Trophoblast cell (in vitro differentiated cells and primary cell): ENCODE data around the gene UPF2.
"Not testable (repeated sequence)": the region's sequence is repeated elsewhere in the genome, so short reads cannot be mapped to it uniquely, and the experiment has no call there.

ENCODE experiments used
- DNase-seq, 2 donors: peaks; one replicate each; pipeline ENCODE4 v3.0.0-alpha.2; 2016
- H2AFZ ChIP-seq: 2 replicates; pipeline ENCODE4 v1.6.1; 2013; ENCODE audit warnings: low read length, moderate library complexity, mild to moderate bottlenecking; ENCODE audit not compliant: insufficient read depth, poor library complexity
- H2AK5ac ChIP-seq: 2 replicates; pipeline ENCODE4 v1.6.1; 2013; ENCODE audit warnings: mild to moderate bottlenecking, low read length
- H2BK120ac ChIP-seq: 2 replicates; pipeline ENCODE4 v1.6.1; 2013; ENCODE audit warnings: low read length, mild to moderate bottlenecking, moderate library complexity; ENCODE audit not compliant: insufficient read depth, poor library complexity
- H2BK12ac ChIP-seq: 2 replicates; pipeline ENCODE4 v1.6.1; 2013; ENCODE audit warnings: mild to moderate bottlenecking, low read length, moderate library complexity
- H2BK5ac ChIP-seq: 2 replicates; pipeline ENCODE4 v1.6.1; 2013; ENCODE audit warnings: low read length, low read depth, moderate library complexity, mild to moderate bottlenecking; ENCODE audit not compliant: poor library complexity
- H3K14ac ChIP-seq: 2 replicates; pipeline ENCODE4 v1.6.1; 2013; ENCODE audit warnings: mild to moderate bottlenecking, low read length
- H3K18ac ChIP-seq: 2 replicates; pipeline ENCODE4 v1.6.1; 2013; ENCODE audit warnings: mild to moderate bottlenecking, low read length
- H3K23ac ChIP-seq: 2 replicates; pipeline ENCODE4 v1.6.1; 2013; ENCODE audit warnings: low read length
- H3K27ac ChIP-seq: 2 replicates; pipeline ENCODE4 v1.5.1; 2013; ENCODE audit warnings: low read depth, mild to moderate bottlenecking, inconsistent platforms, low read length, moderate library complexity
- H3K27me3 ChIP-seq: 2 replicates; pipeline ENCODE4 v1.6.1; 2013; ENCODE audit warnings: inconsistent platforms, mild to moderate bottlenecking, low read length, moderate library complexity; ENCODE audit not compliant: insufficient read depth
- H3K36me3 ChIP-seq, 2 experiments: 1 replicate in 1 of 2; 2 replicates in 1 of 2; pipeline ENCODE4 v1.6.1; 2013; ENCODE audit warnings: low read length in 2 of 2, mild to moderate bottlenecking in 2 of 2, moderate library complexity in 1 of 2; ENCODE audit not compliant: insufficient read depth in 2 of 2, control insufficient read depth in 1 of 2
- H3K4ac ChIP-seq: 2 replicates; pipeline ENCODE4 v1.6.1; 2013; ENCODE audit warnings: low read depth, mild to moderate bottlenecking, low read length, moderate library complexity
- H3K4me1 ChIP-seq, 2 experiments: 1 replicate in 1 of 2; 2 replicates in 1 of 2; pipeline ENCODE4 v1.6.1; 2013; ENCODE audit warnings: low read length in 2 of 2, mild to moderate bottlenecking in 2 of 2, moderate library complexity in 1 of 2; ENCODE audit not compliant: insufficient read depth in 2 of 2, control insufficient read depth in 1 of 2
- H3K4me2 ChIP-seq: 2 replicates; pipeline ENCODE4 v1.6.1; 2013; ENCODE audit warnings: inconsistent platforms, mild to moderate bottlenecking, low read length, moderate library complexity
- H3K4me3 ChIP-seq: 2 replicates; pipeline ENCODE4 v1.5.1; 2013; ENCODE audit warnings: mild to moderate bottlenecking, low read depth, low read length, inconsistent platforms
- H3K79me1 ChIP-seq: one replicate; pipeline ENCODE4 v1.6.1; 2013; ENCODE audit warnings: low read length
- H3K79me2 ChIP-seq: 2 replicates; pipeline ENCODE4 v1.6.1; 2013; ENCODE audit warnings: low read length, mild to moderate bottlenecking; ENCODE audit not compliant: control insufficient read depth, insufficient read depth, poor library complexity
- H3K9ac ChIP-seq: 2 replicates; pipeline ENCODE4 v1.6.1; 2013; ENCODE audit warnings: mild to moderate bottlenecking, low read length
- H3K9me3 ChIP-seq: 2 replicates; pipeline ENCODE4 v1.6.1; 2013; ENCODE audit warnings: low read depth, mild to moderate bottlenecking, control low read depth, inconsistent platforms, low read length; ENCODE audit not compliant: insufficient read depth
- H4K12ac ChIP-seq: 2 replicates; pipeline ENCODE4 v1.6.1; 2013; ENCODE audit warnings: low read depth, mild to moderate bottlenecking, low read length, moderate library complexity
- H4K8ac ChIP-seq: 2 replicates; pipeline ENCODE4 v1.6.1; 2013; ENCODE audit warnings: low read depth, mild to moderate bottlenecking, low read length, moderate library complexity
- H4K91ac ChIP-seq: one replicate; pipeline ENCODE4 v1.6.1; 2013; ENCODE audit warnings: low read depth, mild to moderate bottlenecking, low read length, moderate library complexity
- WGBS: extraction: QIAGEN DNeasy Blood & Tissue Kit; methylation state at CpG from one replicate; pipeline ENCODE4 v1.1.7; 2013; ENCODE audit warnings: missing lambda C conversion rate; ENCODE audit not compliant: insufficient read length, insufficient coverage; ENCODE audit errors: extremely low coverage; 5-methylcytosine and 5-hydroxymethylcytosine counted together

UPF2 gene

GRCh38 chr10:12071441-12071840 is 28.8 kb upstream of the UPF2 start:
- not testable (repeated sequence) for DNase-seq, H4K8ac ChIP-seq, H3K4me2 ChIP-seq, H2AK5ac ChIP-seq, H3K36me3 ChIP-seq, H3K27me3 ChIP-seq, H3K27ac ChIP-seq, H2AFZ ChIP-seq, H2BK120ac ChIP-seq, H4K12ac ChIP-seq, H2BK5ac ChIP-seq, H3K4me3 ChIP-seq, H2BK12ac ChIP-seq, H3K9me3 ChIP-seq, H3K9ac ChIP-seq, H3K14ac ChIP-seq, H3K4ac ChIP-seq, H3K18ac ChIP-seq, H3K79me2 ChIP-seq, H3K23ac ChIP-seq, H4K91ac ChIP-seq, H3K79me1 ChIP-seq, H3K4me1 ChIP-seq
- no CpG with 5 or more reads among the region's 15 CpGs for WGBS

- peak within 1 kb of the TSS; percentile 69 for H3K27ac ChIP-seq
- no peaks in the 10 kb centered on the region for H3K27me3 ChIP-seq
- peak within 1 kb of the TSS; percentile 93 for H3K4ac ChIP-seq
- no peaks in the 10 kb centered on the region for H3K36me3 ChIP-seq
- peak; percentile 99 to 100 for DNase-seq
- H4K8ac ChIP-seq: peak within 1 kb of the TSS; percentile 82
- H2BK12ac ChIP-seq: no peak within 1 kb of the TSS
- H2AK5ac ChIP-seq: no peak within 1 kb of the TSS
- H4K12ac ChIP-seq: peak within 1 kb of the TSS; percentile 54
- peak within 1 kb of the TSS; percentile 93 for H3K4me3 ChIP-seq
- no peak within 1 kb of the TSS for H3K23ac ChIP-seq
- peak within 1 kb of the TSS; percentile 86 for H3K4me2 ChIP-seq
- peaks cover 0 to 3% of the 10 kb centered on the region in 2 experiments for H3K4me1 ChIP-seq
- H2BK120ac ChIP-seq: peak within 1 kb of the TSS; percentile 67
- H3K79me2 ChIP-seq: peaks cover 4% of the 10 kb centered on the region
- peak within 1 kb of the TSS; percentile 67 for H3K14ac ChIP-seq
- H2BK5ac ChIP-seq: peak within 1 kb of the TSS; percentile 60
- H2AFZ ChIP-seq: peak within 1 kb of the TSS; percentile 53
- no peaks in the 10 kb centered on the region for H3K9me3 ChIP-seq
- H3K18ac ChIP-seq: peak within 1 kb of the TSS; percentile 69
- peak within 1 kb of the TSS; percentile 39 for H4K91ac ChIP-seq
- peaks cover 4% of the 10 kb centered on the region for H3K79me1 ChIP-seq
- WGBS: no CpG with 5 or more reads among the region's 66 CpGs
- peak within 1 kb of the TSS; percentile 96 for H3K9ac ChIP-seq
Observed at GRCh38 chr10:12068449-12069269, 26.1 kb upstream of the UPF2 start, which contains the start of gene DHTKD1. DHTKD1 (plus strand) TSS chr10:12068954; CDS start chr10:12069034, 80 bp downstream.

GRCh38 chr10:12067336-12067735 is 24.7 kb upstream of the UPF2 start:
- Histone ChIP-seq H2AFZ (no peak overlapping the region), H3K79me2 (peaks cover 4% of the 10 kb centered on the region), H4K8ac (peak overlapping the region; percentile 31), H3K9me3 (no peaks in the 10 kb centered on the region), H3K4me3 (no peak overlapping the region), H4K12ac (no peak overlapping the region), H3K79me1 (peaks cover 4% of the 10 kb centered on the region), H3K9ac (no peak overlapping the region), H3K4me2 (no peak overlapping the region), H3K36me3 (no peaks in the 10 kb centered on the region), H3K27me3 (no peaks in the 10 kb centered on the region), H3K27ac (peak overlapping the region; percentile 13), H4K91ac (no peak overlapping the region), H2BK120ac (no peak overlapping the region), H3K23ac (no peak overlapping the region), H3K4me1 (peaks cover 2 to 3% of the 10 kb centered on the region in 2 experiments), H3K4ac (no peak overlapping the region), H2BK5ac (no peak overlapping the region), H3K18ac (no peak overlapping the region), H2BK12ac (no peak overlapping the region), H3K14ac (no peak overlapping the region), H2AK5ac (no peak overlapping the region)
- DNase-seq: peak in 1 of 2 donors; percentile 20
- no CpG with 5 or more reads among the region's 2 CpGs for WGBS

GRCh38 chr10:12063483-12063818 is 20.8 kb upstream of the UPF2 start:
- Histone ChIP-seq H3K23ac (no peak overlapping the region), H4K12ac (no peak overlapping the region), H2AK5ac (no peak overlapping the region), H4K91ac (no peak overlapping the region), H2BK5ac (no peak overlapping the region), H3K4me3 (no peak overlapping the region), H4K8ac (no peak overlapping the region), H3K4me2 (no peak overlapping the region), H2BK12ac (no peak overlapping the region), H3K9ac (no peak overlapping the region), H3K79me1 (no peaks in the 10 kb centered on the region), H3K36me3 (no peaks in the 10 kb centered on the region), H3K4me1 (peaks cover 0 to 2% of the 10 kb centered on the region in 2 experiments), H3K14ac (no peak overlapping the region), H3K27me3 (no peaks in the 10 kb centered on the region), H2AFZ (no peak overlapping the region), H2BK120ac (no peak overlapping the region), H3K9me3 (no peaks in the 10 kb centered on the region), H3K27ac (no peak overlapping the region), H3K4ac (no peak overlapping the region), H3K79me2 (no peaks in the 10 kb centered on the region), H3K18ac (no peak overlapping the region)
- no peak for DNase-seq
- WGBS: no CpG with 5 or more reads among the region's 3 CpGs
